GM19035 (cell line): Measurements from ENCODE around the gene SLC22A23.

Source experiments
- ATAC-seq: cut with Tn5 transposase; IDR thresholded peaks from one replicate; pipeline ENCODE4 v1.9.1; 2021; ENCODE audit not compliant: unreplicated experiment

The SLC22A23 gene

DNA sequence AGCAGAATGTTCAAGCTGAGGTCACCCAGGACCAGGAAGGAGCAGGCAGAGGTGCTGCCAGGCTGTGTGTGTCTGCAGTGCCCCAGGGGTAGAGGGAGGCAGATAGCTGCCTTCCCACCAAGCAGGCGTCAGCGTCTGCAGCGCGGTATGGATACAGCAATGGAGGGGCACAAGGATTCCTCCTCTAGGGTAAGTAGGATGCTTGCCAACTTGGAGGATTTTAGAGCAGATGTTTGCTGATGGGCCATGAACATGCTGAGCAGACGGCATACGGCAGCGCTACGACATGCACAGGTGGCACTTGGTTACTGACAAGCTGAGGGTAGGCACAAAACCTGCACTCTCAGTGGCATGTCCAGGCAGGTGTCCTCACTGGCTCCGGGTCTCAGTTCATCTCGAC is 150.0 kb downstream of the SLC22A23 start:
- no peak for ATAC-seq

- ATAC-seq, result no peak
Observed at GRCh38 chr6:3305831-3306230, 151.0 kb downstream of the SLC22A23 start.

DNA sequence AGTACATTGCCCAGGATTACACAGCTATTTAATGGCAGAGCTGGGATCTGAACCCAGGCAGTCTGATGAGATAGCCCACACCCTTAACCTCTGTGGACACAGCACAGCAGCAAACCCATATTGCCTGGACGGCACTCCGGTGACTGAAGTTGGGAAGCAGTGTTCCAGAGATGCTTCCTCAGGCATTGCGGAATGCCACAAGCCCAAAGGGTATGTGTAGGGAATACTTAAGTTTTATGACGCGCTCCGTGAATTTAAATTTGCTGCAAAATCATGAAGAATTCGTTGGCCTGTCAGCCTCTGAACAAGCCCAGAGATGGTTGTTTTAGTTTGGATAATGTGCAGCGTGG is 151.7 kb downstream of the SLC22A23 start:
- no peak for ATAC-seq

DNA sequence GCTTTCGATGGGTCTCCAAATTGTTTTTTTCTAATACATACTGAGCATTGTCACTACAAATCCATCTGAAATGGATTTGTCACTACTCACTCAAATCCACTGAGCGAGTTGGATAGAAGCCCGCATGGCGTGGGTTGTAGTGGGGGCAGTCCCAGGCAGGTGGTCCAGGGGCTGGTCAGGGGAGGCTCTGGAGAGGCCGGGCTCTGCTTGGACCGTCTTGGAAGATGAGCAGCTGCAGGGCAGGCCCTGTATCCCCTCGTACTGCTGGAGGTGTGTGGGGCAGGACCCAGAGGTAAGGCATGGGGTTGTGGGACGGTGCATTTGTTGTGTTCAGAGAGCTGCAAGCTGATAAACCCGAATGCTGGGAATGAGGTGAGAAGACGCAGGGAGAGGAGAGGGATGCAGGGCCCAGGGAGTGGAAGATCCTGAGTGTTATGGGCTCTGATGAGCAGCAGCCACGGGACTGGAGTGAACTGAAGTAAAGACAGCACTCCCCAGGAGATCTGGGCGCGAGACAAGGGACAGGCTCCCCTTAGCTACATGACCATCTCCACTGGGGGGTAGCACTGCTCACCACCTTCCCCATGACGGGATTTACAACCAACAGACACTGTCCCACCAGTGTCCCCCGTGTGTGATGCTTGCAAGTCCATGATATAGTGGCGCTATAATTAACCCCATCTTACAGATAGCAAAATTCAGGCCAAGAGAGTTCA is 152.2 kb downstream of the SLC22A23 start:
- ATAC-seq, result no peak

DNA sequence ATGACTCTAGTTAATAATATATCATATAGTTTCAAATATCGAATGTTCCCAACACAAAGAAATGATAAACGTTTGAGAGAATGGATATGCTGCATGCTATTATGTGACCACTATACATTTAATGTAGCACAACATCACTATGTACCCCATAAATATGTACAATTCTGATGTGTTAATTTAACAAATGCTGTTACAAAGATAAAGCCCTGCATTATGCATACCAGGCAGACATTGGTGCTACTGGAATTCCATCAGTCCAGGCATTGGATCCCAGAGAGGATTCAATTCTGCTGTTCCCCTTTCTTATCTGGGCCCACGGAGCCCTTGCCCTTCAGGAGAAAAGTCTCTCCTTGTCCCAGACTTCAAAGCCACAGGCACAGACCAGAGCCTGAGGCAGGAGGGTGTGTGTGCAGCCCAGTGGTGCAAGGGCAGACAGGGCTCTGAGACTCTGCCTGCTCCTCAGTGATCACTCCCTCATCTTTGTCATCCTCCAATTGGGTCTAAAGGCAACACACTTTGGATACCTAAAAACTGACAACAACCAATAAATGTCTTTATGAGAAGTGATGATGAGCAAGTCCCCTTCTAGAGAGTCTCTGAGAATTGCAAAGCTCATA is 152.9 kb downstream of the SLC22A23 start:
- no peak for ATAC-seq

- no peak for ATAC-seq
Observed at GRCh38 chr6:3301506-3301905, 155.3 kb downstream of the SLC22A23 start.

GRCh38 chr6:3299221-3299620 is 157.6 kb downstream of the SLC22A23 start:
- no peak for ATAC-seq

DNA sequence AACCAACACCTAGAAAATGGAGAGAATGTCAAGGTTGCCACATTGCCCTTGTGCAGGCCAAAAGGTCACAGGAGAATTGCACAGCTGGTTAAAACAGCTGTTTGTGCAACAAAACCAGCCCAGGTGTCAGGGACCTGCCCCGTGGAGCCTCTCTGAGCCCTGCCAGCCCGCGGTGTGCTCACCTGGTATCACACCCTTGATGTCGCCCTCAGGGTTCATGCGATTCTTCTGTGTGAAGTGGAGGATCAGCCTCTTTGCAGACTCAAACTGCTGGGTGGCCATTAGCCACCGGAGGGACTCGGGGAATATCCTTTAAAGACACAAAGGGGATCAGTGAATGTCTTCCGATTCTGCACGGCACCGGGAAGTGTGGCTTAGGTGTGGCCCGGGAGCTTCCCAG is 158.9 kb downstream of the SLC22A23 start:
- no peak for ATAC-seq

- ATAC-seq, result no peak
Observed at GRCh38 chr6:3297006-3297405, 159.8 kb downstream of the SLC22A23 start.

GRCh38 chr6:3296537-3296936 is 160.3 kb downstream of the SLC22A23 start:
- ATAC-seq, result no peak

DNA sequence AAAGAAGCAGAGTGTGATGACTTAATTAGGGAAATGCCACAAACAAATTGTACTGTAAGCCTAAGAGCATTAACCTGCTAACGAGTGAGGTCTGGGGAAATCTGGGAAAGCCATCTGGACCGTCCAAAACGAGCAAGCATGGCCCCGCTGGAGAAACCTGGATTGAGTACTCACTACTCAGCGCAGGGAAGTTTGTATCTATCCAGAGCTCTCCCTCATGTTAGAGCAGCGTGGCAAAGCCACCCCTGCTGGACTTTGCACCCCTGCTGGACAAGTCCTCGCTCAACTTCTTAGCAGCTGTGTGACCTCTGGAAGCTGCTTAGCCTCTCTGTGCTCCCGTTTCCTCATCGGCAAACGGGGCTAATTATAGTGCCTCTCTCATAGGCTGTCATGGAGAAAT is 160.8 kb downstream of the SLC22A23 start:
- no peak for ATAC-seq

DNA sequence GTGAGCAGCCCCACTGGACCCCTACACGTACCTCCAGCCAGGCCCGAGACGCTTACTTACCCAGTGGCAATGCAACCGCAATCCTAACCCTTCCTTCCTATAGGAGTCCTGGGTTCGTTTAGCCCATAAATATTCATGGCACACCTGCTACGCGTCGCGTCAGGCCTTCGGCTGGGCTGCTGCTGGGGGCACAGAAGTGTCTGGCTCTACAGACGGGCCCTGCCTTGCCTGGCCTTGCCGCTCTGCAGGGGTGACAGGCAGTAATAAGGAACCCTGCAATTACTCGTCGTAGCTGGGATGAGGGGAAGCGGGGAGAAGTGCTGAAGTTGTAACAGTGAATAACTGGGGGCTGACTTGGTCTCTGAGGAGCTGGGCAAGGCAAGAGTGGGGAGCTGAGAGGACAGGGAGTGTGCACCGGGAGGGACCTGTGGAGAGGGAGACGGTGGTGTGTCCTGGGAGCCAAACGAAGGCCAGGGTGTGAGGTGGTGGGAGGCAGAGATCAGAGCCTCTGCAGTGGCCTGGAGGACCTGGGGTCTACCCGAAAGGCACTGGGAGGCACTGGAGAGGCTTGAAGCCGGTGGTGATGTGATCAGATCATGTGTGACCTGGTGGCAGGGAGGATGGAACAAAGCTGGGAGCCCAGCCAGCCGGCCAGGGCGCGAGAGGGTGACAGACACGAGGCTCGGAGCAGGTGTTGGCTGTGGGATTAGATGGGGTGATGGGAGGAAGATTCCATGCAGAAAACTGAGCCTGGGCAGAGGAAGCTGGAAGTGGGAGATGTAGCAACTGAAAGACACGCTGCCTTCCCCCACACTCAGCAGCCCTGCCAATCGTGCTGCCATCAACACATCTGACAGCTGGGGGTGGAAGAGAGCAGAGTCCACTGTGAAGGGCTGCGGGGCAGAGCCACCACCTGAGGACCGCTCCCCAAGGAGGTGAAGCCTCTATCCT is 161.7 kb downstream of the SLC22A23 start:
- ATAC-seq, result no peak

DNA sequence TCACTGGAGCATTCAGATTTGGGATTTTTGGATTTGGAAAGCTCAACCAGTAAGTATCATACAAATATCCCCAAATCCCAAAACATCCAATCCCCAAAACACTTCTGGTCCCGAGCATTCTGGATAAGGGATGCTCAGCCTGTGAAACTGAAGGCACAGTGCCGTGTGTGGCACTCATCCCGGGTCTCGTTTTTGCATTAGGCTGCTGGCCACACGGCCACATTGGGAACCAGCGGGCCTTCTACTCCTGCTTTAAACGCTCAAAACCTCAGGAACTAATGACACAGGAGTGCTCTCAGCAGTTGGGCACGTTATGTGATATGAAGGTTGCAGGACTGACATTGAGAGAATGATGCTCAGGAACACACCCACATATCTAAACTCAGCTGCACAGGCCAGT is 162.5 kb downstream of the SLC22A23 start:
- ATAC-seq, result no peak

- no peak for ATAC-seq
Observed at GRCh38 chr6:3293271-3294155, 163.3 kb downstream of the SLC22A23 start.

DNA sequence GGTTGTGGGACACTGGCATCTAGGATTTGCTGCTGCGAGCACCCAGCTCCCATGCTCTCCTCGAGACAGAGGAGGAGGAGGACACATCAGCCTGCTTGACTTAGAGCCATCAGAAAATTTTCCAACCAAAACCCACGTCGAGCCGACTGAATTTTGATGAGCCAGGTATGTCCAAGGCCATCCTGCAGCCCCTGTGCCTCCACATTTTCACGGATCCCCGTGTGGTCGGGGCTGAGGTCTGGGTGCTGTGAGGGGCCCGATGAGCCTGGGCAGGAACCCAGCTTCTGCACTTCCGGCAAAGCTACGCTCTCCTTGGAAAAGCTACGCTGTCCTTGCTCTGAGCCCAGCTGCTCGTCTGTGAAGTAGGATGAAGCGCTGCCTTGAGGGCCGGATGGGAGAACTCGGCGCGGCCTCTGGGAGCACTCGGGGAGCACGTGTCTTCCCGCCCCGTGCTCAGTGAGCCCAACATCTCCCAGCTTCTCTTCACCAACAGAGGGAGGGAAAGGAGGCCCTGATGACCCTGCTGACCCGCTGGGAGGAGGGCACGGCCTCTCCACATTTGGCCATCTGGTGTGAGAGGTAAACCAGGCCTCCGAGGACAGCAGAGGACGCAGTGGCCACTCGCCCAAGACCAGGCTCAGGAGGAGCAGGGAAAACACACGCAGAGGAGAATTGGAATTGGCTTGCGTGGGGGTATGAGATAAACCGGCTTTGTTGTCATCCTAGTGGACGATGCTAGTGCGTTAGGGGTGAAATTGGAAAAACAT is 164.2 kb downstream of the SLC22A23 start:
- no peak for ATAC-seq

- no peak for ATAC-seq
Observed at GRCh38 chr6:3291987-3292386, 164.9 kb downstream of the SLC22A23 start.

GRCh38 chr6:3291346-3291745 is 165.5 kb downstream of the SLC22A23 start:
- no peak for ATAC-seq

GRCh38 chr6:3290931-3291211 is 166.0 kb downstream of the SLC22A23 start:
- ATAC-seq, result no peak

DNA sequence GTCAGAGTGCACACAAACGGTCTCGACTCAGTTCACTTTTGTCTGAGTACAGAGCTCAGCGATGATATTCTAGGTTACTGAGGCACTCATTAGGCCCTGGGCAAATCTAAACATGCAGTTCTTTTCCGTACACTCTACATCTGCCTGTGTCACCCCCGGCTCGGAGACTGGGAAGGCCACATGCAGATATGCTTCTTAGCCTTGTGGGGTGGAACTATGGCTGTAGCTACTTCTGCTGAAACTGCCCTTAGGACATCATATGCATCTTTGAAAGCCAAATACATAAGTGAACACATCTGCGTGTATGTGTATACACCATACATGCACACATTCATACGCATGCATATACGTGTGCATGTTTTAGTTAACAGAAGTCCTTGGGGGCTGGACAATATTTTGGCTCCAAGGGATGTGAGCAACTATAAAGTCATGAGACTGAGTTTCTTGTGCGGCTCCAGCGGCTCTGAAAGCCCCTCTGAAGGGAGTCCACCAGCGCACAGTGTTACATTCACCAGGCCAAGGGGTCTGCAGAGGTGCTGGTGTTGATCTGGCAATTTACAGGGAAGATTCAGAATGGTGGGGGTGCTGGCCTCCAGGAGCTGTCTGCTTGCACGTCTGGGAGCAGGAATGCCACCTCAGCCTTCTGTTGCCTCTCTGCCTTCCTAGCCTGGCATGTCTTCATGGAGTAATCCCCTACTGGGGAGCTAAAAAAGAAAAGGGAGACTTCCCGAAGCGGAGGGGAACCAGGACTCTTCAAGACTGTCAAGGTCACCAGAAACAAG is 166.5 kb downstream of the SLC22A23 start:
- no peak for ATAC-seq

DNA sequence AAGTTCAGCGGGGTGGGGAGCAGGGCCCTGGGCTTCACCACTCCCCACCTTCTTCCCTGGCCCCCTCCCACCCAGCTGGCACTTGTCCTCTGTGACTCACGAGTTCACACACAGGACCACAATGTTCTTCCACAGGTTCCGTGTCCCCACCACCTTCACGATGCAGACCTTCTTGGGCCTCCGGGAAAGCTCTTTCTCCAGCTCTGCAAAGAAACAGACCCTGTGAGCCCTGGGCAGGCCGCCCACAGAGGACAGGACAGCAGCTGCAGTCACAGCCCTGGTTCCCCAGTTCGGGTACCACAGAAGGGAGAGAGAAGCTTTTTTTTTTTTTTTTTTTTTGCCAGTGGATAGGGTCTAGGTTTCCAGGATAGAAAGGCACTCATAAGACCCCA is 167.2 kb downstream of the SLC22A23 start:
- no peak for ATAC-seq
